Motor neuron (in vitro differentiated cells): Measurements from ENCODE around the gene PRKAR2B. TPM values are rescaled to one million over a fixed set of nuclear protein-coding genes. Genes with fewer than 3 reads are reported as not detected.

Experiments
- ATAC-seq, 8 experiments: fragments of 200-7000 bp; cut with Tn5 transposase; replicated peaks in 6 of 8; 2 replicates each; pipeline ENCODE4 v1.8.0; 2021; ENCODE audit warnings: mild to moderate bottlenecking in 8 of 8, moderate library complexity in 8 of 8
- H3K27ac ChIP-seq, 2 donors: fragments of 250-450 bp; sonication (Bioruptor Pico); 2 replicates each; pipeline ENCODE4 v1.9.0; 2021; ENCODE audit warnings: antibody characterized with exemption in 2 of 2, mild to moderate bottlenecking in 2 of 2, moderate library complexity in 1 of 2
- H3K4me1 ChIP-seq, 2 donors: fragments of 250-450 bp; sonication (Bioruptor Pico); replicated peaks in 1 of 2; 2 replicates each; pipeline ENCODE4 v1.6.1; 2021; ENCODE audit warnings: antibody characterized with exemption in 2 of 2, mild to moderate bottlenecking in 2 of 2, moderate library complexity in 1 of 2
- H3K4me3 ChIP-seq, 5 donors: fragments of 250-450 bp; sonication (Bioruptor Pico); 2 replicates each; pipeline ENCODE4 v1.9.0; 2021; ENCODE audit warnings: antibody characterized with exemption in 5 of 5, mild to moderate bottlenecking in 5 of 5, moderate library complexity in 4 of 5
- WGBS, 10 experiments: fragments of 450-650 bp; shearing (Covaris generic); methylation state at CpG; one replicate each; pipeline ENCODE4 v1.0.0; 2022; 5-methylcytosine and 5-hydroxymethylcytosine counted together
- in situ Hi-C, 9 experiments: fragments of 400-800 bp; cut with MboI; loops; one replicate each; pipeline ENCODE4 v1.15.0; 2021; ENCODE audit warnings: low sequenced_read_pairs in 9 of 9, low pct_unique_long_range_greater_than_20kb in 2 of 9; ENCODE audit not compliant: unreplicated experiment in 9 of 9
- total RNA-seq, 8 experiments: library from RNA; unstranded; fragments of 300-600 nt; gene quantifications; 2 replicates each; pipeline versions ENCODE4 v1.2.3 to v1.2.4, GENCODE V29; 2022

The PRKAR2B gene
- total RNA-seq, 8 experiments from 2014 or later = 17.7 to 43.8 (median 33.6) TPM

DNA sequence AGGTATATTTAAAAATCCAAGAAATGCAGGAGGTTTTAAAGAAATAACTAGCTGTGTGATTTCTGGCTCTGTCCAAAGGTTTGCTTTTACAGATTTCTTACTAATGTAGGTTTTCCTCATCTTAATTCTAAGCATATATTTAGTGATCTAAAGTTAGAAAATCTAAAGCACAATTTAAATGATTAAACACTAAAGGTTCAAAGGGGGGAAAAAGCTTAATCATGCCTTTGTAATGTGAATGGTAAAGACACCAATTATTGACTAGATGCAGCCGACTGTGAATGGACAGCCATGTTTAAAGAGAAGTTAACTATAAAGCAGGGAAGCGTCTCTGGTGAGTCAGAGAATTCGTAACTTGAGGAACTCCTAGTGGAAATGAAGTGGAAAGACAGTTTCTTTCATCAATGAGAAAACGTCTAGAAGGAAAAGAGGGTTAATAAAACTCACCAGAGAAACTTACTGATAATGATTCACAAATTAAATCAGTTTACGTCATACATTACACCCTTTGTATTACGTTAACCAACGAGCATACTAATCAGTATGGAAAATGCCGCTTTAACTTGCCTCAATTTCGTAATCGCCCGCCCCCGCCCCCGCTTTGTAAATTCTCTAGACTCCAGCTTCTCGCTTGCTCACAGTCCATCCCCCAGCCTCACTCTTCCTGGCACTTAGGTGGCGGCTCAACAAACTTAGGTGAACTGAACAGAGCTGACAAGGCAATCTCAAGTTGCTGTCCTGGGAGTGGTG lies 123.2 kb downstream of the PRKAR2B start:
- WGBS, 10 experiments = 0 to 2% (median 0%) methylated on average over 1 to 12 of the region's 15 CpGs
- H3K27ac ChIP-seq = peak overlapping the region; percentile 89 to 96
- ATAC-seq = peak in 6 of 8 experiments; percentile 3 to 7 (median 5)
- in situ Hi-C loops = loop anchor here in 1 of 9 experiments (25.0 kb wide), 1 partner anchor 205 kb away; no protein-coding TSS in a partner anchor
- peaks cover 0 to 3% of the 10 kb centered on the region in 2 donors for H3K4me1 ChIP-seq
- H3K4me3 ChIP-seq = peak overlapping the region; percentile 40 to 47 (median 42)

- H3K27ac ChIP-seq = peak within 1 kb of the TSS; percentile 90 to 97
- 0 to 2% (median 0%) methylated on average over 1 to 19 of the region's 44 CpGs; no CpG with 5 or more reads in 2 of the 10 experiments for WGBS, 10 experiments
- in situ Hi-C loops = loop anchor here in 1 of 9 experiments (25.0 kb wide), 1 partner anchor 206 kb away; no protein-coding TSS in a partner anchor
- H3K4me3 ChIP-seq = peak within 1 kb of the TSS; percentile 63 to 89 (median 81)
- peak; percentile 75 to 87 (median 86) for ATAC-seq
- peaks cover 0 to 3% of the 10 kb centered on the region in 2 donors for H3K4me1 ChIP-seq
These were observed 124.0 kb downstream of the PRKAR2B start, which contains the start of gene HBP1 for GRCh38 chr7:107168233-107169119. HBP1 (plus strand) TSS chr7:107169003; CDS start chr7:107179894, 10,891 bp downstream.

- in situ Hi-C loops = loop anchor here in 1 of 9 experiments (25.0 kb wide), 1 partner anchor 207 kb away; no protein-coding TSS in a partner anchor
- peaks cover under 1 to 3% of the 10 kb centered on the region in 2 donors for H3K4me1 ChIP-seq
- H3K27ac ChIP-seq = peak overlapping the region; percentile 90 to 97
- ATAC-seq = peak; percentile 47 to 62 (median 55)
- whole genome bisulfite sequencing, 10 experiments = 0% methylated on average over 1 of the region's 73 CpGs; no CpG with 5 or more reads in 8 of the 10 experiments
- H3K4me3 ChIP-seq = peak overlapping the region; percentile 63 to 89 (median 81)
These were observed 124.9 kb downstream of the PRKAR2B start for GRCh38 chr7:107169120-107170050.

GRCh38 chr7:107170051-107170915 lies 125.8 kb downstream of the PRKAR2B start:
- no peak for ATAC-seq
- H3K27ac ChIP-seq = peak overlapping the region; percentile 4 to 97
- peak overlapping the region; percentile 63 to 89 (median 81) for H3K4me3 ChIP-seq
- peaks cover 2 to 3% of the 10 kb centered on the region in 2 donors for H3K4me1 ChIP-seq
- in situ Hi-C loops = loop anchor here in 1 of 9 experiments (25.0 kb wide), 1 partner anchor 208 kb away; no protein-coding TSS in a partner anchor
- WGBS, 10 experiments = 0 to 30% (median 10%) methylated on average over 3 to 13 of the region's 13 CpGs

- Histone ChIP-seq H3K27ac (no peak overlapping the region), H3K4me3 (no peak overlapping the region), H3K4me1 (peaks cover 2 to 3% of the 10 kb centered on the region in 2 donors)
- in situ Hi-C loops = loop anchor here in 1 of 9 experiments (25.0 kb wide), 1 partner anchor 209 kb away; no protein-coding TSS in a partner anchor
- 87 to 100% (median 100%) methylated on average over 1 to 9 of the region's 12 CpGs; no CpG with 5 or more reads in 1 of the 10 experiments for WGBS, 10 experiments
- ATAC-seq = no peak
These were observed 127.0 kb downstream of the PRKAR2B start for GRCh38 chr7:107171496-107171895.

DNA sequence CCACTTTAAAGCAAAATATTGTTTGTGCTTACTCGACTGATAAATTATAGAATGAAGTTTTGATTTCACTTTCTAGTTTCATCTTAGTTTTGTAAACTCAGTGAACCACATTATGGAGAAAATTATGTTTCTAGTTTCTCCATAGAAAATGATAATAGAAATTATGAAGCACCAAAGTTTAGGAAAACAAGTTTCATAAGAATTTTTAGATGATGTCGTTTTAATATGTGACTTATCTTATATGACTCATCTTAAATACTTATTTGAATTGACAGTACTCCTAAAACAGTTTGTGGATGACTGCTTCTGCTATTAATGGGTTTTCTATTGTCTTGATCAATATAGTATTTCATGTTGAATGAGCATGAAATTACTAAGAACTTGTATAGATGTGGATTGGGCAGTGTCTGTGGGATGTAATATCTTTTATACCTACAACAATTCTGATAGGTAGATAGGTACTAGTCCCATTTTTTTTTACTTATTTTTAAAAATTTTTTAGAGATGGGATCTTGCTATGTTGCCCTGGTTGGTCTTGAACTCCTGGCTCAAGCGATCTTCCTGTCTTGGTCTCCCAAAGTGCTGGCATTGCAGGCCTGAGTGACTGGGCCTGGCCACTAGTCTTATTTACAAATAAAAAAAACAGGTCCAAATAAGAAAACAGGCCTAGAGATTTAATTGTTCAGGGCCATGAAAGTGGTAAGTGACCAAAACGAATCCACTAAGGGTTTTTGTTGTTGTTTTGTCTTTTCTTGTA lies 127.9 kb downstream of the PRKAR2B start:
- WGBS, 10 experiments = 47 to 100% (median 84%) methylated on average over 2 to 4 of the region's 4 CpGs
- peaks cover 2 to 3% of the 10 kb centered on the region in 2 donors for H3K4me1 ChIP-seq
- in situ Hi-C loops = loop anchor here in 1 of 9 experiments (25.0 kb wide), 1 partner anchor 210 kb away; no protein-coding TSS in a partner anchor
- no peak for ATAC-seq
- H3K27ac ChIP-seq = no peak overlapping the region
- H3K4me3 ChIP-seq = no peak overlapping the region

DNA sequence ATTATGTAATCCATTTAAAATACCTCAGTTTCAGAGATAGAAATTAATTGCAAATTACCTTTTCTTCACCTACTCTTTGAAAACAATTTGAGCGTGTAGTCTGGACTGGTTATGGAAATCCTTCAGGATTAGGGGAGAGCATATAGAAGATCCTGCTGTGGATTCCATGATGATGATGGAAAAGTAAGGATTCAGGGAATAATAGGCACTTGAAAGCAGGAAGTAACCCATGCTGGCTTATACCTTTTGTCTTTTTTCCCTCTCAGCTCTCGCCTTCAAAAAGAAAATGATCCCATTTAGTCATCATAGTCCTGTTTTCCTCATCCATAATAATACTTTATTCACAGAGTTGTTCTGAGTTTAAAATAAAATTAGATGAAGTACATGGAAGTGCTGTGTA lies 128.7 kb downstream of the PRKAR2B start:
- in situ Hi-C loops = loop anchor here in 1 of 9 experiments (25.0 kb wide), 1 partner anchor 211 kb away; no protein-coding TSS in a partner anchor

GRCh38 chr7:107173691-107174406 lies 129.3 kb downstream of the PRKAR2B start:
- 72 to 100% (median 83%) methylated on average over 1 to 4 of the region's 4 CpGs; no CpG with 5 or more reads in 2 of the 10 experiments for WGBS, 10 experiments
- ATAC-seq = no peak
- no peak overlapping the region for H3K27ac ChIP-seq
- H3K4me3 ChIP-seq = no peak overlapping the region
- peaks cover 2 to 3% of the 10 kb centered on the region in 2 donors for H3K4me1 ChIP-seq
- in situ Hi-C loops = loop anchor here in 1 of 9 experiments (25.0 kb wide), 1 partner anchor 212 kb away; no protein-coding TSS in a partner anchor

More for the DNA sequence above, 128.7 kb downstream of the PRKAR2B start:
- Histone ChIP-seq H3K4me3 (no peak overlapping the region), H3K27ac (no peak overlapping the region), H3K4me1 (peaks cover 2 to 3% of the 10 kb centered on the region in 2 donors)
- WGBS, 10 experiments = 63 to 100% (median 83%) methylated on average over 1 to 2 of the region's 2 CpGs; no CpG with 5 or more reads in 1 of the 10 experiments
- no peak for ATAC-seq

GRCh38 chr7:107179326-107180164 lies 135.0 kb downstream of the PRKAR2B start:
- Histone ChIP-seq H3K4me1 (peaks cover 0 to under 1% of the 10 kb centered on the region in 2 donors), H3K4me3 (no peak overlapping the region), H3K27ac (no peak overlapping the region)
- 66 to 100% (median 90%) methylated on average over 1 to 13 of the region's 14 CpGs; no CpG with 5 or more reads in 3 of the 10 experiments for WGBS, 10 experiments
- ATAC-seq = peak in 1 of 8 experiments; percentile 16
- in situ Hi-C loops = loop anchor here in 1 of 9 experiments (25.0 kb wide), 1 partner anchor 533 kb away; no protein-coding TSS in a partner anchor
